Measurements from ENCODE around the gene ZP1. TPM values are rescaled to one million over a fixed set of nuclear protein-coding genes. Genes with fewer than 3 reads are reported as not detected.
"Not testable (repeated sequence)": the region's sequence is repeated elsewhere in the genome, so short reads cannot be mapped to it uniquely, and the experiment has no call there.

The ZP1 gene, protein sequence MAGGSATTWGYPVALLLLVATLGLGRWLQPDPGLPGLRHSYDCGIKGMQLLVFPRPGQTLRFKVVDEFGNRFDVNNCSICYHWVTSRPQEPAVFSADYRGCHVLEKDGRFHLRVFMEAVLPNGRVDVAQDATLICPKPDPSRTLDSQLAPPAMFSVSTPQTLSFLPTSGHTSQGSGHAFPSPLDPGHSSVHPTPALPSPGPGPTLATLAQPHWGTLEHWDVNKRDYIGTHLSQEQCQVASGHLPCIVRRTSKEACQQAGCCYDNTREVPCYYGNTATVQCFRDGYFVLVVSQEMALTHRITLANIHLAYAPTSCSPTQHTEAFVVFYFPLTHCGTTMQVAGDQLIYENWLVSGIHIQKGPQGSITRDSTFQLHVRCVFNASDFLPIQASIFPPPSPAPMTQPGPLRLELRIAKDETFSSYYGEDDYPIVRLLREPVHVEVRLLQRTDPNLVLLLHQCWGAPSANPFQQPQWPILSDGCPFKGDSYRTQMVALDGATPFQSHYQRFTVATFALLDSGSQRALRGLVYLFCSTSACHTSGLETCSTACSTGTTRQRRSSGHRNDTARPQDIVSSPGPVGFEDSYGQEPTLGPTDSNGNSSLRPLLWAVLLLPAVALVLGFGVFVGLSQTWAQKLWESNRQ
- total RNA-seq (not detected), polyA plus RNA-seq (under 1 TPM in 2 of 3 donors, not detected in 1; 0.05 to 0.07 TPM)
- long read RNA-seq, donor 1: 0 reads
- long read RNA-seq, donor 2: 0 reads

DNA sequence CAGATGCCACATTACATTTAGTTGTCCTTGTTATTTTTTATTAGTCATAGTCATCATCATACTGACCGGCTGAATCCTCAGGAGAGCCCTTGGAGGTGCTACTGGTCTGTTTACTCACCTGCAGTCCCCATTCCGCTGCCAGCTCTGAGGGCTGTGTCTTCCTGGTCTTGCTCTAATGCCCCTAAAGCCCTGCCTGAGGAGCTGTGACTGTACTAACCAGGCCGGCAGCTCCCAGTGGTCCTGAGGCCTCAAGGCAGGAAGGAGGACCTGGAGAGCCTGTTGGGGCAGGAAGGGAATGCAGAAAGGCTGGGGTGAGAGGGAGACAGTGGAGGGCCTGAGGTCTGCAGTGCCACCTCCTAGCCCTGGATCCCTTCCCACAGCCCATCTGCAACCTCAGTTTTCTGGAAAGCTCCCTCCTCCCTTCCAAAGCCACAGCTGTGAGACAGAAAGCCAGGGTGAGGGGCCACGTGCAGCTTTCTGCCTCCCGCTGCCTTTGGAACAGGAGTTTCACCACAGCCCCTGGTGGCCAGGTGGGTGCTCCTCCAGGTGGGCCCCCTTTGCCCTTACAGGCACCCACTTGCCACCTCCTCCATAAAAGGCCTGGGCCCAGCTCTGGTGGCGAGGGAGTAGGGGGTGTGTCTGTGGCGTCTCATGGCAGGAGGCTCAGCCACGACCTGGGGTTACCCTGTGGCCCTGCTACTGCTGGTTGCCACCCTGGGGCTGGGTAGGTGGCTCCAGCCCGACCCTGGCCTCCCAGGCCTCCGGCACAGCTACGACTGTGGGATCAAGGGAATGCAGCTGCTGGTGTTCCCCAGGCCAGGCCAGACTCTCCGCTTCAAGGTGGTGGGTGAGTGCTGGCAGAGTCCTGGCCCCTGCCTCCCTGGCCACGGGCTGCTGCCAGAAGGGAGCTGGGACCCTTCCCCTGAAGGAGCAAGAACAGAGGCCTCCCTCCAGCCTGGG, at the start of gene ZP1:
ZP1 (plus strand) TSS at position 632 of the 960 bp plus-strand sequence; CDS start at position 652, 20 bp downstream.
- WGBS, 5 donors: 73 to 81% (median 77%) methylated on average over 8 to 13 of the region's 13 CpGs
- Histone ChIP-seq H3K4me3 (no peak within 1 kb of the TSS), H3K4me1 (peaks cover 0 to 20% (median 1%) of the 10 kb centered on the region in 6 donors), H3K27me3 (replicated peaks in 1 of 7) (peaks cover 0 to 11% (median 0%) of the 10 kb centered on the region in 7 donors), H3K9me3 (no peaks in the 10 kb centered on the region), H3K36me3 (no peaks in the 10 kb centered on the region), H3K27ac (no peak within 1 kb of the TSS)
- TF ChIP-seq, protein P1, sequence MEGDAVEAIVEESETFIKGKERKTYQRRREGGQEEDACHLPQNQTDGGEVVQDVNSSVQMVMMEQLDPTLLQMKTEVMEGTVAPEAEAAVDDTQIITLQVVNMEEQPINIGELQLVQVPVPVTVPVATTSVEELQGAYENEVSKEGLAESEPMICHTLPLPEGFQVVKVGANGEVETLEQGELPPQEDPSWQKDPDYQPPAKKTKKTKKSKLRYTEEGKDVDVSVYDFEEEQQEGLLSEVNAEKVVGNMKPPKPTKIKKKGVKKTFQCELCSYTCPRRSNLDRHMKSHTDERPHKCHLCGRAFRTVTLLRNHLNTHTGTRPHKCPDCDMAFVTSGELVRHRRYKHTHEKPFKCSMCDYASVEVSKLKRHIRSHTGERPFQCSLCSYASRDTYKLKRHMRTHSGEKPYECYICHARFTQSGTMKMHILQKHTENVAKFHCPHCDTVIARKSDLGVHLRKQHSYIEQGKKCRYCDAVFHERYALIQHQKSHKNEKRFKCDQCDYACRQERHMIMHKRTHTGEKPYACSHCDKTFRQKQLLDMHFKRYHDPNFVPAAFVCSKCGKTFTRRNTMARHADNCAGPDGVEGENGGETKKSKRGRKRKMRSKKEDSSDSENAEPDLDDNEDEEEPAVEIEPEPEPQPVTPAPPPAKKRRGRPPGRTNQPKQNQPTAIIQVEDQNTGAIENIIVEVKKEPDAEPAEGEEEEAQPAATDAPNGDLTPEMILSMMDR (IDR thresholded peaks at IDR 0.05 in 8 of 11, conservative IDR thresholded peaks at IDR 0.05 in 3 of 11): no peak
- no peak for TF ChIP-seq POLR2A (IDR thresholded peaks at IDR 0.05)
- TF ChIP-seq POLR2AphosphoS5 (IDR thresholded peaks at IDR 0.05): no peak
- DNase-seq: peak; percentile 56
- intact Hi-C loops (cut with DNase I; ENCODE audit: low total_unique reads): no loop called here

DNA sequence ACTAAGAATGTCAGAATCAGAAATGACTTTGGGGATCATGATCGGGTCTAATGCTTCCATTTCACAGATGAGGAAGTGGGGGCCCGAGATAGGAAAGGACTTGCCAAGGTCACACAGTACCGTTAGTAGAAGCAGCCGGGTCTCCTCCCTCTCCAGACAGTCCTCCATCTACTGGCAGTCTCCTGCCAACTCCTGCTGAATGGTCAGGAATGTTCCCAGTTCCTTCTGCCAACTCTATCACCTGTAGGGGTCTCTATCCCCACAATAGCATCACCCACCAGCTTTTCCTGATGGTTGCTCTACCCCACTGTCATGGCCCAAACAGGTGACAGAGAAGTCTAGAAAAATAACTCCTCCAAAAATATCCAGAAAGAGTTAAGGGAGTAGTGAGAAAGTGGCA, 49.3 kb upstream of the ZP1 start:
- Histone ChIP-seq H3K4me3 (no peak overlapping the region), H3K4me1 (no peaks in the 10 kb centered on the region), H3K27ac (no peak overlapping the region), H3K27me3 (replicated peaks in 1 of 7) (no peaks in the 10 kb centered on the region), H3K9me3 (peaks cover 0 to 17% (median 15%) of the 10 kb centered on the region in 8 donors), H3K36me3 (no peaks in the 10 kb centered on the region)
- WGBS, 5 donors: 73 to 81% (median 77%) methylated on average over 4 of the region's 4 CpGs
- no peak for DNase-seq
- intact Hi-C loops (cut with DNase I; ENCODE audit: low total_unique reads): no loop called here
- TF ChIP-seq POLR2AphosphoS5 (IDR thresholded peaks at IDR 0.05): no peak
- TF ChIP-seq, protein P1 (IDR thresholded peaks at IDR 0.05 in 8 of 11, conservative IDR thresholded peaks at IDR 0.05 in 3 of 11): no peak
- no peak for TF ChIP-seq POLR2A (IDR thresholded peaks at IDR 0.05)

DNA sequence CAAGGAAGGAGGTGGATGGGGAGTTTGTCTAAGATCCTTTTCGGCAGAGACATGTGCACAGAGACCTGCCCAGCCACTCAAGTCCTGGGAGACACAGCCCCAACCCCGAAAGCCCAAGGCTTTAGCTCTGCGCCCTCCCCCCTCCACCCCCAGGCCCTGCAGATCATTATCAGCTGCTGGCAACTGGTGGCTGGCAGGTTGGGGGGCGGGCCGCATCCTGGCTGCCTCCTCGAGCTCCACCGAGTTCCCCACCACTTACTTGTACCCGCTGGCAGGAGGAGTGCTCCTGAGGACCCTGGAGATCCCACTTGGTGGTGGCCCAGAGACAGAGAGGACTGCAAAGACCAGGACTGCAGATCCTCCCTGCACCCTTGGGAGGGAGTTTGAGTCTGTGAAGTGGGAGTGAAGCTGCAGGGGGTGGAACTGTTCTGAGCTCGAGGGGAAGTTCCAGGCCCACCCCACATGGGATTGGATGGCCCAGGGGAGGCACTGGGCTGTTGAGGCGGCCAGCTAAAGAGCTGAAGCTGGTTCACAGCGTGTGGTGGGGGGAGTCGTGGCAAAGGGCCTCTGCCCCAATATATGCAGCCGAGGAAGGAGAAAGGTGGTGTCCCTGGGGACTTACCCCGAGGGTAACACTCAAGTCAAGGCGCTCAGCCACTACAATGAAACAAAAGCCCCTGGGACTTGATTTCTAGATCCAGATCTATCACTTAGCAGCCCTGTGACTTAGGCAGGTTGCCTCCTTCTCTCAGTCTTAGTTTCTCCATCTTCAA, 45.3 kb upstream of the ZP1 start:
- Histone ChIP-seq H3K36me3 (no peaks in the 10 kb centered on the region), H3K27ac (no peak overlapping the region), H3K4me3 (no peak overlapping the region), H3K27me3 (replicated peaks in 1 of 7) (no peaks in the 10 kb centered on the region), H3K9me3 (peaks cover 0 to 8% (median 6%) of the 10 kb centered on the region in 8 donors), H3K4me1 (no peaks in the 10 kb centered on the region)
- DNase-seq: no peak
- TF ChIP-seq POLR2A (IDR thresholded peaks at IDR 0.05) (no peak), POLR2AphosphoS5 (IDR thresholded peaks at IDR 0.05) (no peak)
- TF ChIP-seq, protein P1 (IDR thresholded peaks at IDR 0.05 in 8 of 11, conservative IDR thresholded peaks at IDR 0.05 in 3 of 11): no peak
- intact Hi-C loops (cut with DNase I; ENCODE audit: low total_unique reads): no loop called here
- WGBS, 5 donors: 40 to 53% (median 47%) methylated on average over 14 to 15 of the region's 15 CpGs

DNA sequence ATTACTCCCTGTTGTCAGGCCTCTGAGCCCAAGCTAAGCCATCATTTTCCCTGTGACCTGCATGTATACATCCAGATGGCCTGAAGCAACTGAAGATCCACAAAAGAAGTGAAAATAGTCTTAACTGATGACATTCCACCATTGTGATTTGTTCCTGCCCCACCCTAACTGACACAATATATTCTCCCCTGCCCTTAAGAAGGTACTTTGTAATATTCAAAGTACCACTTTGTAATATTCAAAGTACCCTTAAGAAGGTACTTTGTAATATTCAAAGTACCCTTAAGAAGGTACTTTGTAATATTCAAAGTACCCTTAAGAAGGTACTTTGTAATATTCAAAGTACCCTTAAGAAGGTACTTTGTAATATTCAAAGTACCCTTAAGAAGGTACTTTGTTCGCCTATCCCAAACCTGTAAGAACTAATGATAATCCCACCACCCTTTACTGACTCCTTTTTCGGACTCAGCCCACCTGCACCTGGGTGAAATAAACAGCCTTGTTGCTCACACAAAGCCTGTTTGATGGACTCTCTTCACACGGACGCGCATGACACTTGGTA, 43.5 kb upstream of the ZP1 start:
- H3K36me3 ChIP-seq; intact Hi-C loops (cut with DNase I; ENCODE audit: low total_unique reads); H3K9me3 ChIP-seq; H3K4me3 ChIP-seq; DNase-seq; H3K27me3 ChIP-seq (replicated peaks in 1 of 7); H3K27ac ChIP-seq; H3K4me1 ChIP-seq: not testable (repeated sequence)
- whole genome bisulfite sequencing, 5 donors: 90 to 96% (median 93%) methylated on average over 5 of the region's 5 CpGs

Measured in spleen (tissue), 13 donors.